ENCODE data around the gene NELFB. TPM values are rescaled to one million over a fixed set of nuclear protein-coding genes. Genes with fewer than 3 reads are reported as not detected.

The NELFB gene
- 10 to 100 TPM; 30.4 to 56.2 TPM for total RNA-seq
- 10 to 100 TPM; 37.3 to 51.1 TPM for polyA plus RNA-seq
- long read RNA-seq, donor 1, transcript NELFB-201 (13 exons, 2,698 nt): major isoform, 18 of 28 reads
- long read RNA-seq, donor 1, partial matches to known transcripts: 10 of 28 reads
- long read RNA-seq, donor 1, other reads (novel, unspliced or antisense): 0 of 28 reads
- long read RNA-seq, donor 2, partial matches to known transcripts: 12 of 13 reads
- long read RNA-seq, donor 2, other reads (novel, unspliced or antisense): 0 of 13 reads
- long read RNA-seq, donor 3, transcript NELFB-201 (13 exons, 2,698 nt): major isoform, 8 of 16 reads
- long read RNA-seq, donor 3, partial matches to known transcripts: 8 of 16 reads
- long read RNA-seq, donor 3, other reads (novel, unspliced or antisense): 0 of 16 reads
- long read RNA-seq, donor 4, transcript NELFB-201 (13 exons, 2,698 nt): major isoform, 8 of 8 reads
- long read RNA-seq, donor 4, partial matches to known transcripts: 0 of 8 reads
- long read RNA-seq, donor 4, other reads (novel, unspliced or antisense): 0 of 8 reads
- long read RNA-seq, donor 5, transcript NELFB-201 (13 exons, 2,698 nt): major isoform, 6 of 37 reads
- long read RNA-seq, donor 5, partial matches to known transcripts: 31 of 37 reads
- long read RNA-seq, donor 5, other reads (novel, unspliced or antisense): 0 of 37 reads

GRCh38 chr9:137254624-137255447, at the start of gene NELFB:
NELFB (plus strand) TSS chr9:137255327.
- peaks cover 3 to 17% (median 13%) of the 10 kb centered on the region in 4 donors for H3K36me3 ChIP-seq (ENCODE audit: control insufficient read depth in 4 of 4, insufficient read depth in 4 of 4, low read length in 4 of 4)
- H3K9me3 ChIP-seq (ENCODE audit: control insufficient read depth in 4 of 4, insufficient read depth in 3 of 4, low read length in 3 of 4): no peaks in the 10 kb centered on the region
- H3K4me3 ChIP-seq: peak within 1 kb of the TSS; percentile 98
- H3K27ac ChIP-seq (ENCODE audit: low read depth in 1 of 2, low read length in 1 of 2): peak within 1 kb of the TSS; percentile 70 to 78
- ATAC-seq (ENCODE audit: insufficient read depth, low FRiP score) (peak; percentile 89), DNase-seq (peak; percentile 93 to 95 (median 94))
- H3K27me3 ChIP-seq (ENCODE audit: control insufficient read depth in 3 of 3, insufficient read depth in 3 of 3, low read length in 2 of 3): no peaks in the 10 kb centered on the region
- no peak for TF ChIP-seq CTCF (IDR thresholded peaks at IDR 0.05; ENCODE audit: control extremely low read depth, extremely low read depth)
- peaks cover 0 to 22% (median 12%) of the 10 kb centered on the region in 5 donors for H3K4me1 ChIP-seq (ENCODE audit: control insufficient read depth in 5 of 5, insufficient read depth in 5 of 5, low read length in 5 of 5)
- H3K9ac ChIP-seq (ENCODE audit: insufficient read depth in 1 of 2, low read length in 2 of 2): peak within 1 kb of the TSS; percentile 53 to 68
- WGBS, 2 donors: 2% methylated on average over 91 to 105 of the region's 105 CpGs

- H3K27ac ChIP-seq (ENCODE audit: low read depth in 1 of 2, low read length in 1 of 2): no peak overlapping the region
- H3K27me3 ChIP-seq (ENCODE audit: control insufficient read depth in 3 of 3, insufficient read depth in 3 of 3, low read length in 2 of 3): no peaks in the 10 kb centered on the region
- no peak for TF ChIP-seq CTCF (IDR thresholded peaks at IDR 0.05; ENCODE audit: control extremely low read depth, extremely low read depth)
- no peak for DNase-seq
- no peak overlapping the region for H3K9ac ChIP-seq (ENCODE audit: insufficient read depth in 1 of 2, low read length in 2 of 2)
- WGBS, 2 donors: 77 to 85% methylated on average over 7 of the region's 7 CpGs
- no peak overlapping the region for H3K4me3 ChIP-seq
- H3K4me1 ChIP-seq (ENCODE audit: control insufficient read depth in 5 of 5, insufficient read depth in 5 of 5, low read length in 5 of 5): peaks cover 3 to 26% (median 23%) of the 10 kb centered on the region in 5 donors
- H3K9me3 ChIP-seq (ENCODE audit: control insufficient read depth in 4 of 4, insufficient read depth in 3 of 4, low read length in 3 of 4): peaks cover 0 to 2% (median 0%) of the 10 kb centered on the region in 4 donors
- no peak for ATAC-seq (ENCODE audit: insufficient read depth, low FRiP score)
- peaks cover 0 to 14% (median 8%) of the 10 kb centered on the region in 4 donors for H3K36me3 ChIP-seq (ENCODE audit: control insufficient read depth in 4 of 4, insufficient read depth in 4 of 4, low read length in 4 of 4)
These were observed 48.5 kb upstream of the NELFB start for GRCh38 chr9:137206602-137207001.

- Histone ChIP-seq H3K27ac (ENCODE audit: low read depth in 1 of 2, low read length in 1 of 2) (no peak overlapping the region), H3K36me3 (ENCODE audit: control insufficient read depth in 4 of 4, insufficient read depth in 4 of 4, low read length in 4 of 4) (peaks cover 0 to 33% (median 6%) of the 10 kb centered on the region in 4 donors), H3K9me3 (ENCODE audit: control insufficient read depth in 4 of 4, insufficient read depth in 3 of 4, low read length in 3 of 4) (no peaks in the 10 kb centered on the region), H3K27me3 (ENCODE audit: control insufficient read depth in 3 of 3, insufficient read depth in 3 of 3, low read length in 2 of 3) (no peaks in the 10 kb centered on the region), H3K9ac (ENCODE audit: insufficient read depth in 1 of 2, low read length in 2 of 2) (no peak overlapping the region), H3K4me1 (ENCODE audit: control insufficient read depth in 5 of 5, insufficient read depth in 5 of 5, low read length in 5 of 5) (peaks cover 0 to 5% (median 2%) of the 10 kb centered on the region in 5 donors), H3K4me3 (no peak overlapping the region)
- no peak for TF ChIP-seq CTCF (IDR thresholded peaks at IDR 0.05; ENCODE audit: control extremely low read depth, extremely low read depth)
- WGBS, 2 donors: 80% methylated on average over 13 of the region's 13 CpGs
- DNase-seq: no peak
- no peak for ATAC-seq (ENCODE audit: insufficient read depth, low FRiP score)
These were observed 43.6 kb upstream of the NELFB start for GRCh38 chr9:137211532-137211931.
